AG04449 (cell line): ENCODE data around the gene ASTL.

Experiments used
- CTCF ChIA-PET: fragments of 350-600 bp; formaldehyde crosslinking; extraction: SDS; loops from one replicate; lab custom pipeline; 2021; ENCODE audit warnings: antibody characterized with exemption; lab: Yijun Ruan, JAX
- POLR2A ChIA-PET: fragments of 400-600, 350-600 bp; formaldehyde crosslinking; extraction: SDS; loops from one replicate; lab custom pipeline; 2020; ENCODE audit warnings: antibody characterized with exemption, inconsistent platforms; lab: Yijun Ruan, JAX
- DNase-seq: peaks from one replicate; pipeline ENCODE4 v3.0.0-alpha.2; 2010; ENCODE audit warnings: low read depth, low spot score
- H3K4me3 ChIP-seq: 2 replicates; pipeline ENCODE4 v1.5.1; 2011; ENCODE audit warnings: low read depth, mild to moderate bottlenecking, control low read depth, low read length
- TF ChIP-seq, protein P1 (sequence below): IDR thresholded peaks from one replicate; pipeline ENCODE4 v1.5.1; 2011; ENCODE audit warnings: mild to moderate bottlenecking, moderate library complexity, low read length, control low read depth, inconsistent platforms; ENCODE audit not compliant: insufficient read depth; ENCODE audit errors: missing control alignments

ASTL gene

DNA sequence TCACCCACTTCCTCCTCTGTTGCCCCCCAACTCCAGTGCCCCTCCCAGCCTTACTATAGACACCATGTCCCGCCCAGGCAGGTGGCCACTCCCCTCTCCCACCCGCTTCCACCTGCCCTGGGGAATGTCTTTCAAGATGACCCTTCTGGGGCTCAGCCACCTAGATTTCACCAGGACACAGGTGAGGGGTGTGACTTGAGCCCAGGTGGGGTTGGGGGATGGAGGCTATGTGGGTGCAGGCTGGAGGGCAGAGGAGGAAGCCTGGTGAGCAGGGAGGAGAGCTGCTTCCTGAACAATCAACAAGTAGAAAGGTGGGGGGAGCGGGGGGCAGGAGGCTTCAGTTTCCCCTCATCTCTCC, 30.6 kb downstream of the ASTL start:
- ChIA-PET CTCF (interaction anchor here (1.1 to 4.1 kb wide), 4 partner anchors 8 to 86 kb away, joined by 3 to 40 read pairs (median 5); partner anchors contain the start of gene ADRA2B), POLR2A (no interaction called here)
- TF ChIP-seq, protein P1, sequence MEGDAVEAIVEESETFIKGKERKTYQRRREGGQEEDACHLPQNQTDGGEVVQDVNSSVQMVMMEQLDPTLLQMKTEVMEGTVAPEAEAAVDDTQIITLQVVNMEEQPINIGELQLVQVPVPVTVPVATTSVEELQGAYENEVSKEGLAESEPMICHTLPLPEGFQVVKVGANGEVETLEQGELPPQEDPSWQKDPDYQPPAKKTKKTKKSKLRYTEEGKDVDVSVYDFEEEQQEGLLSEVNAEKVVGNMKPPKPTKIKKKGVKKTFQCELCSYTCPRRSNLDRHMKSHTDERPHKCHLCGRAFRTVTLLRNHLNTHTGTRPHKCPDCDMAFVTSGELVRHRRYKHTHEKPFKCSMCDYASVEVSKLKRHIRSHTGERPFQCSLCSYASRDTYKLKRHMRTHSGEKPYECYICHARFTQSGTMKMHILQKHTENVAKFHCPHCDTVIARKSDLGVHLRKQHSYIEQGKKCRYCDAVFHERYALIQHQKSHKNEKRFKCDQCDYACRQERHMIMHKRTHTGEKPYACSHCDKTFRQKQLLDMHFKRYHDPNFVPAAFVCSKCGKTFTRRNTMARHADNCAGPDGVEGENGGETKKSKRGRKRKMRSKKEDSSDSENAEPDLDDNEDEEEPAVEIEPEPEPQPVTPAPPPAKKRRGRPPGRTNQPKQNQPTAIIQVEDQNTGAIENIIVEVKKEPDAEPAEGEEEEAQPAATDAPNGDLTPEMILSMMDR: no peak
- H3K4me3 ChIP-seq: no peak overlapping the region
- no peak for DNase-seq

- TF ChIP-seq, protein P1: no peak
- CTCF ChIA-PET: interaction anchor here (1.3 to 4.1 kb wide), 4 partner anchors 11 to 402 kb away, joined by 3 to 40 read pairs (median 5); partner anchors contain the start of gene ADRA2B
- no peak overlapping the region for H3K4me3 ChIP-seq
- POLR2A ChIA-PET: no interaction called here
- no peak for DNase-seq
Measured at GRCh38 chr2:96106991-96107707, 31.2 kb downstream of the ASTL start.

GRCh38 chr2:96105994-96106715, 32.1 kb downstream of the ASTL start:
- TF ChIP-seq, protein P1: no peak
- ChIA-PET POLR2A (no interaction called here), CTCF (interaction anchor here (1.3 to 4.1 kb wide), 3 partner anchors 12 to 403 kb away, joined by 3 to 40 read pairs (median 3); partner anchors contain the start of gene ADRA2B)

GRCh38 chr2:96105152-96105915, 33.0 kb downstream of the ASTL start:
- TF ChIP-seq, protein P1: no peak
- CTCF ChIA-PET: interaction anchor here (1.3 kb wide), 1 partner anchor 54 kb away, joined by 3 read pairs; no protein-coding TSS in a partner anchor
- DNase-seq: no peak
- POLR2A ChIA-PET: interaction anchor here (0.6 kb wide), 1 partner anchor 7 kb away, joined by 3 read pairs; no protein-coding TSS in a partner anchor
- no peak overlapping the region for H3K4me3 ChIP-seq

More at GRCh38 chr2:96105994-96106715, 32.1 kb downstream of the ASTL start:
- DNase-seq: no peak
- no peak overlapping the region for H3K4me3 ChIP-seq

GRCh38 chr2:96104487-96104861, 33.8 kb downstream of the ASTL start:
- ChIA-PET POLR2A (no interaction called here), CTCF (interaction anchor here (3.6 kb wide), 1 partner anchor 13 kb away, joined by 24 read pairs; the partner anchor contains the start of gene ADRA2B)
- H3K4me3 ChIP-seq: no peak overlapping the region
- TF ChIP-seq, protein P1: no peak
- DNase-seq: no peak
